GM18858 (cell line): ENCODE measurements around the gene TOGARAM1.
"Not testable (repeated sequence)": the region's sequence is repeated elsewhere in the genome, so short reads cannot be mapped to it uniquely, and the experiment has no call there.

Source experiments
- ATAC-seq: cut with Tn5 transposase; IDR thresholded peaks from one replicate; pipeline ENCODE4 v1.9.1; 2021; ENCODE audit not compliant: unreplicated experiment

TOGARAM1 gene

GRCh38 chr14:45038865-45039264 is 76.9 kb downstream of the TOGARAM1 start:
- no peak for ATAC-seq

DNA sequence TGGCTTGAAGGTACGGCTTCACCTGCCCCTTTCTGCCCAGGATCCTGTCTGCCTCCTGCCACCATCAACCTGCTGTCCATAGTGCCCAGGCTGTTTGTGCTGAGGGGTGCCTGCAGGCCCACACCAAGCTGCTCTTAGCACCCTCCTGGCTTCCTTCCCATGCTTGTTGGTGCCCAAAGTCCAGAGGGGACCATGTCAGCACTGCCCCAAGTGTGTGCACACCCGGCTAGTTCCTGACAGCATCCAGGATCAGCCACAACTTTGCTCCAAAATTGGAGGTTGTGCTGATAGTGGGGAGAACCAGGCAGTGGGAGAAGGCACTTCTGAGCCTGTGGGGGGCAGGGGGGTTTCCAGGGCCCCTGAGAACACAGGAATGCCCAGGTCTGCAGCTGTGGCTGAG is 77.4 kb downstream of the TOGARAM1 start:
- ATAC-seq = no peak

GRCh38 chr14:45041641-45042040 is 79.7 kb downstream of the TOGARAM1 start:
- no peak for ATAC-seq

GRCh38 chr14:45044638-45045037 is 82.6 kb downstream of the TOGARAM1 start:
- ATAC-seq = no peak

DNA sequence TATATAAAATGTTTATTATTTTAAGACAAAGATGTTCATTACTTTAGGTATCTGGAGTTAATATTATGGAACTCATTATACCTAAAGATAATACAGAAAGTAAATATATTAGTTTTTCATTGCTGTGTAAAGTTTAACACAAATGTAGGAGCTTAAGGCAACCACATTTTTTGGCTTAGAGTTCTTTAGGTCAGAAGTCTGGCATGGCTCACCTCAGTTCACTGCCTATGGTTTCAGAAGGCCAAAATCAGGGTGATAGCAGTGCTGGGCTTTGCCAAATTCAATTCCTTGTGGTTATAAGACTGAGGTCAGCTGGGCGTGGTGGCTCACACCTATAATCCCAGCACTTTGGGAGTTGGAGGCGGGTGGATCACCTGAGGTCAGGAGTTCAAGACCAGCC is 86.4 kb downstream of the TOGARAM1 start:
- no peak for ATAC-seq

- ATAC-seq = no peak
These were observed 89.2 kb downstream of the TOGARAM1 start for GRCh38 chr14:45051180-45051579.

GRCh38 chr14:45051896-45052295 is 89.9 kb downstream of the TOGARAM1 start:
- ATAC-seq = no peak

DNA sequence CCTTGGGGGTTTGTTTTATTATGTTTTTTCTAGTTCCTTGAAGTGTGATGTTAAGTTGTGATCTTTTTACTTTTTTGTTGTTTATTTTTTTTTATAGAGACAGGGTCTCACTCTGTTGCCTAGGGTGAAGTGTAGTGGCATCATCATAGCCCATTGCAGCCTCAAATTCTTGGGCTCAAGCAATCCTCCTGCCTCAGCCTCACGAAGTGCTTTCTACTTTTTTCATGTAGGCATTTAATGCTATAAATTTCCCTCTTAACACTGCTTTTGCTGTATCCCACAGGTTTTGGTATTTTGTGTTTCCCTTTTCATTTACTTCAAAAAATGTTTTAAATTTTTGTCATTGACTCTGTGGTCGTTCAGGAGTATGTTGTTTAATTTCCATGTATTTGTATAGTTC is 95.4 kb downstream of the TOGARAM1 start:
- no peak for ATAC-seq

- no peak for ATAC-seq
These were observed 95.9 kb downstream of the TOGARAM1 start for GRCh38 chr14:45057881-45058364.

DNA sequence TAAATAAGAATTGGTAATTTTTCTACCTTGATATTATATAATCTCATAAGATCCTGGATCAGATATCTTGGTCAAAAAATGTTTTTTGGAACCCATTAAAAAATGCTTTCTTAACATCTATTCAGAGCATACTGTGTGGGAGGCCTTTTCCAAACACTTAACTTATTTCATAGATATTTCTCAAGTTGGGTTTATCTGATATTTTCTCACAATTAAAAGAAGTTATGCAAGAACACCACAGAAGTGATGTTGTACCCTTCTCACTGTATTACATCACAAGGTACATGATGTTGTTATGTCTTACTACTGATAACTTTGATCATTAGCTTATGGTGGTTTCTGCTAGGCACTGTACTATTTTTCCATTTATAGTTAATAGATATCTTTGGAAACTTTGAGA is 98.6 kb downstream of the TOGARAM1 start:
- no peak for ATAC-seq

GRCh38 chr14:45065540-45065939 is 103.5 kb downstream of the TOGARAM1 start:
- ATAC-seq = no peak

DNA sequence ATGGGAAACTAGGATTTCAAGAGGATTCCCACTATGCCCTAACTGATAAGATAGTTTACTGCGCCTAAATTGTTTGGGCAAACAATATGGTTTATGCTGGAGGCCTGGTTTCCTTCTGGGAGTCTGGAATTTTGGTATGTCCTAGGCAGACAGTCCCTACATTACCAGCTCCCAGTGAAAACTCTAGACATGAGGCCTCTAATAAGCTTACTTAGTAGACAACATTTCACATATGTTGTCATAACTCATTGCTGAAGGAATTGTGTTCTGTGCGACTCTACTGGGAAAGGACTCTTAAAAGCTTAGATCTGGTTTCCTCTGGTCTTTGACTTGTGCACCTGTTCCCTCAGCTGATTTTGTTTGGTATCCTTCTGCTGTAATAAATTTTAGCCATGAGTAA is 104.0 kb downstream of the TOGARAM1 start:
- ATAC-seq = no peak

DNA sequence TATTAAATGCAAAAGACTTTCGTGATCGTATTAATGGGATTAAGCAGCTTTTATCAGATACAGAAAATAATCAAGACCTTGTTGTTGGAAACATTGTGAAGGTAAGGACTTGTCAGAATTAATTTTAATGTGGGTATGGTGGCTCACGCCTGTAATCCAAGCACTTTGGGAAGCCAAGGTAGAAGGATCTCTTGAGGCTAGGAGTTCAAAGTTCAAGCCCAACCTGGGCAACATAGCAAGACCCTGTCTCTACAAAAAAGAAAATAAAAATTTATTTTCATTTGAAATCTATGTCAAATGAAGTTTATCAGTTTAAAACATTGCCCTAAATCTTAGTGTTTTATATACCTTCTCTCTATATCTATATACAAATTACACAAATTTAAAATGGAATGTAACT is 104.7 kb downstream of the TOGARAM1 start:
- no peak for ATAC-seq

- ATAC-seq = no peak
These were observed 106.4 kb downstream of the TOGARAM1 start for GRCh38 chr14:45068396-45068795.

GRCh38 chr14:45070215-45070614 is 108.2 kb downstream of the TOGARAM1 start:
- no peak for ATAC-seq

DNA sequence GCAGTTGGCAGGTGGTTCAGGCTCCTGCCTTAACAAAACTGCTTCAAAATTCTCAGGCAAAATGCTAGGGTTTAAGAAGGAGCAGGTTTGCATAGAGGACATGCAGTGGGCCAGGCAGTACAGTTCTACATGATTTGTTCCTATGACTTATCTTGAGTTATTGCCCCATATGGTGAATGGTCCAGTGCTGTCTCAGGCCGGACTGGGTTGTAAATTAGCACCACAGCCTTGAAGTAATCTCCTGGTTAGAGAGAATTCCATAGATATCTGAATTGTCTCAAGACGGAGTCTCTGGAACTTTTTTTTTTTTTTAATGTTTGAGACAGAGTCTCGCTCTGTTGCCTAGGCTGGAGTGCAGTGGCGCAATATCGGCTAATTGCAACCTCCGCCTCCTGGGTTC is 110.1 kb downstream of the TOGARAM1 start:
- ATAC-seq = no peak

- no peak for ATAC-seq
These were observed 111.4 kb downstream of the TOGARAM1 start for GRCh38 chr14:45073231-45073879.

GRCh38 chr14:45078323-45078722 is 116.3 kb downstream of the TOGARAM1 start:
- no peak for ATAC-seq

DNA sequence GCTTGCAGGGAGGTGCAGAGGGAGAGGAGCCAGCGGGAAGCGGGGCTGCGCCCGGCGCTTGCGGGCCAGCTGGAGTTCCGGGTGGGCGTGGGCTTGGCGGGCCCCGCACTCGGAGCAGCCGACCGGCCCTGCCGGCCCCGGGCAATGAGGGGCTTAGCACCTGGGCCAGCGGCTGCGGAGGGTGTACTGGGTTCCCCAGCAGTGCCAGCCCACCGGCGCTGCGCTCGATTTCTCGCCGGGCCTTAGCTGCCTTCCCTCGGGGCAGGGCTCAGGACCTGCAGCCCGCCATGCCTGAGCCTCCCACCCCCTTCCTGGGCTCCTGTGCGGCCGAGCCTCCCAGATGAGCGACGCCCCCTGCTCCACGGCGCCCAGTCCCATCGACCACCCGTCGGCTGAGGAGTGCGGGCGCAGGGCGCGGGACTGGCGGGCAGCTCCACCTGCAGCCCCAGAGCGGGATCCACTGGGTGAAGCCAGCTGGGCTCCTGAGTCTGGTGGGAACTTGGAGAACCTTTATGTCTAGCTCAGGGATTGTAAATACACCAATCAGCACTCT is 118.5 kb downstream of the TOGARAM1 start:
- not testable (repeated sequence) for ATAC-seq

GRCh38 chr14:45081096-45081495 is 119.1 kb downstream of the TOGARAM1 start:
- not testable (repeated sequence) for ATAC-seq

GRCh38 chr14:45082420-45082819 is 120.4 kb downstream of the TOGARAM1 start:
- ATAC-seq = no peak

- ATAC-seq = no peak
These were observed 121.6 kb downstream of the TOGARAM1 start for GRCh38 chr14:45083617-45083975.
